Stimulated activated CD4-positive, alpha-beta T cell treated with anti-CD3 and anti-CD28 coated beads, Interleukin-12 subunit alpha, Interleukin-12 subunit beta, amount 100 ng/mL, for 4 hours (primary cell): ENCODE data around the gene FAM184A.
"Not testable (repeated sequence)": the region's sequence is repeated elsewhere in the genome, so short reads cannot be mapped to it uniquely, and the experiment has no call there.

ENCODE experiments used
- DNase-seq: peaks from one replicate; pipeline ENCODE4 v3.0.0-alpha.2; 2020

Gene FAM184A

GRCh38 chr6:119009266-119009665, 69.2 kb downstream of the FAM184A start:
- not testable (repeated sequence) for DNase-seq

DNA sequence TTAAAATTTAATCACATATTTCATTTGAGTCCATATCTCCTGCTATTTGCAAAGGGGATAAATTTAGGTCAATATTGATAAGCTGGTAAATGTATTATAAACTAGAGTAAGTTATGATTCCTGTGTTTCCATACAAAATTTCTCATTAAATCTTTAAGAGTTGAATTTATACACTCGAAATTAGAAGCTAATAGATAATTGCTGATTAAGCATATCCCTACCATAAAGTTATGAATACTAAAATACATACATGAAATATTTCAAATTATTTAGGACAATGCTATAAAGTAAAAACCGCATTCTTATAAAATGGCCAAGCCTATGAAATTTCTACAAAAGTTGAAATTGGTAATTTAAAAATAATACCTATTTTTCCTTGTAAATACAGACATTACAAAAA, 71.5 kb downstream of the FAM184A start:
- DNase-seq, result no peak

- DNase-seq, result no peak
These were observed 76.4 kb downstream of the FAM184A start for GRCh38 chr6:119002069-119002468.

DNA sequence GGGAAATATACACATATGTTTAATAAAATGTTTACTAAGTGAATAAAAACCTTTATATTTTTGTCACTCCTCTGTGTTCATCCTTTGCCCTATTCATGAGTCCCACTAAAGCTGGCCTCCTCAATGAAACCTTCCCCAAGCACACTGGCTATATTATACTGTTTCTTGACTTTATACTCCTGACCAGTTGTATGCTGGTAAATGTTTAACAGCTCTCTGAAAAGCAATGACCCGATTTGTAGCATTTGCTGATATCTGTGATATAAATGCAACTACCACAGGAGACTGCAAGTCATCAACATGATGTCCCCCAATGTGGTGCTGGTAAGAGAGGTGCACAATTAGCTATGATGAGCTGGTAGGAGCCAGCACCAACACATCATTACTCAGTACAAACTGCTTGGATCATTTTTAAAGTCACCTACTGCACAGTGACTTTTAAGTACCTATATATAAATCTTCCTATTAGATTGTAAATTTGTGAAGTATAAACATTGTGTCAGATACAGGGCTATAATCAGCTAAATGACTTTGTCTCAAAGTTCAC, 78.9 kb downstream of the FAM184A start:
- no peak for DNase-seq

GRCh38 chr6:118997426-118997825, 81.0 kb downstream of the FAM184A start:
- not testable (repeated sequence) for DNase-seq

DNA sequence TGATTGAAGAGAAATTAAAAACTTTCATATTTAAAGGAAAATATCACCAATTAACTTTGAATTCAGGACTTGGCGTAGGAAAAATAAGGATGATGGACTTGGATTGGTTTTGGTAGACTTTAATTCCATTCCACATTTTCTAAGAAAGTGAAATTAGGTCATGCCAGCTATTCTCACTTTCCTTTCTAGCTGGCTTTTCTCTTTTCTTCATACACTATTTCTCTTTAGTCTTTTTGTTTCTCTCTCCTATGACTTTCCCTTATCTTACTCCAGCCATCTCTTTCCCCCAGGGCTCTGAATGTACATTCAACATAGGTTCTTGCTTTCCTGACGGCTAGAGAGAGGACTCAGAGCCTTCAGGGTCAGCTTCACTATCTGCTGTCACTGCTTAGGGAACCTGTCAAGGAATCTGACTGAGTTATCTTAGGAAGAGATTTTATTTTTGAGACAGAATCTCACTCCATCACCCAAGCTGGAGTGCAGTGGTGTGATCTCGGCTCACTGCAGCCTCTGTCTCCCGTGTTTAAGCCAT, 82.1 kb downstream of the FAM184A start:
- no peak for DNase-seq

DNA sequence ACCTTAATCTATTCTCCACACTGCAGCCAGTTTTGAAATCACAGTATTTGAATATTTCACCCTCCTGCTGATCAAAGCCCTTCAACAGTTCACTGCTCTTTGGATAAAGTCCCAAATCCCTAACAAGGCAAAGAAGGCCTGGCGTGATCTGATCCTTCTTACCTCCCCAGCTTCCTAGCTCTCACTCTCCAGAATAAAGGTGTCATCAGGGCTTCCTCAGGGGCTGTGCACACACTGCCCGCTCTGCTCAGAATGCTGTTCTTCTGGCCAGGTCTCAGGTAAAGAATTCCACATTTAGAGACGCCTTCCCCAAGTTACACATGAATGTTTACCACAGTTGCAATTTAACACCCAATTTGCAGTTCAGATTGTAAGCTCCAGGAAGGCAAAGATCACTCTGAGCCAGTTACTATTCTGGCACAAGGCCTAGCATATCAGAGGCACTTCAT, 84.6 kb downstream of the FAM184A start:
- no peak for DNase-seq

GRCh38 chr6:118993358-118993757, 85.1 kb downstream of the FAM184A start:
- DNase-seq, result no peak

DNA sequence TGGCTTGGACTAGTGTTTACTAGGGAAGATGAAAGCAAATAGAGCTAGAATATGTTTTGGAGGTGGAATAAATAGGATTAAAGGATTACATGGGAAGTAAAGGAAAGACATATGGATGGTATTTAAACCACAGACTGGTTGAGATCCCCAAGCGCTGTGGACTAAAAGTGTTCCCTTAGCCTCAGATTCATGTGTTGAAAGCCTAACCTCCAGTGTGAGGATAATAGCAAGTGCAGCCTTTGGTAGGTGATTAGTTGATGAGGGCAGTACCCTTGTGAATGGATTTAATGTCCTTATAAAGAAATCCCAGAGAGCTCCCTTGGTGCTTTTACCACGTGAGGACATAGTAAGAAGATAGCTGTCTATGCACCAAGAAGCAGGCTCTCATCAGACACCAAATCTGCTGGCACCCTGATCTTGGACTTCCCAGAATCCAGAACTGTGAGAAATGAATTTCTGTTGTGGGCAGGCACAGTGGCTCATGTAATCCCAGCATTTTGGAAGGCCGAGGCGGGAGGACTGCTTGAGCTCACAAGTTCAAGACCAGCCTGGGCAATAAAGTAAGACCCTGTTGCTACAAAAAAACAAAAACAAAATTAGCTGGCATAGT, 86.2 kb downstream of the FAM184A start:
- DNase-seq, result no peak

- no peak for DNase-seq
These were observed 92.2 kb downstream of the FAM184A start for GRCh38 chr6:118986312-118986711.

GRCh38 chr6:118985123-118985830, 93.2 kb downstream of the FAM184A start:
- DNase-seq, result no peak

DNA sequence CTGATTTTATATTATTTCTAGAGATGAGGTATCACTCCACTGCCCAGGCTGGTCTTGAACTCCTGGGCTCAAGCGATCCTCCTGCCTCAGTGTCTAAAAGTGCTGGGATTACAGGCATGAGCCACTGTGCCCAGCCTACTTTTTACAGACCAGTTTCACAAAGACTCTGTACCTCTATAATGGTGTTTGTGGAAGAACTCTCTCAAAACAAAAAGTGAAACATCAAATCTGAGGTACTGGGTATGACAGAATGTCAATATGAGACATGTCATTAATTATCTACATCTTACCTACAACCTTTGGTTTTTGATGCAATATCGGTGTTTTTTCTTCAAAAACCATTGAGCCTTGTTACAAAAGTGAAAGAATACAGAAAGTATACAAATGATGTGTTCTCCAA, 94.1 kb downstream of the FAM184A start:
- no peak for DNase-seq

- no peak for DNase-seq
These were observed 95.9 kb downstream of the FAM184A start for GRCh38 chr6:118982575-118982911.

DNA sequence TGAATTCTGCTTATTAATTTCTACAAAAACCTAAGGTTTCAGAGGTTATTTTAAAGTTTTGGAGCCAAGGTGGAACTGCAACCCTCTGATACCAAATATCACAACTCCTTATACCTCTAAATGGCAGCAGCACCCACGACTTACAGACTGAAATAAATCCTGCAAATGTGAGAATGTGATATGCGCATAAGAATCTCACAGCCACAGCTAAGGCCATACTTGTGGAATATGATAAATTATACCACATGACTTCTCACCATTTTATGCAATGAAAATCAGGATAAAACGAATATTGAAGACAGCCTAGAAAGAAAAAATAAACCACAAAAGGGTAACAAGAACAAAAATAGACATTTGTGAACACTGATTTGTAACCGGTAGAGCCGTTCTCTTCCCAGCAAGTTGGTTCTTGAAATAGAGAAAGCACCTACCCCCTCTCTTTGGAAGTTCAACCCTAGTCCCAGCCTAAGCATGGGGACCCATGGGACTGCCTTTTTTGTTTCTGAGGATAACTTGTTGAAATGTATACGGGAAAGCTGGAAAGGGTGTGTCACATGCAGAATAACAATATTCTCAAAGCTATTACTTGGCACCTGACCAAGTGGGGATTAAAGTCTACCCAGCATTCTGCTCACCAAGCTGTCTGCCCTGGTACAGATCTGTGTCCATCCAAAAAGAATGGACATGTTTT, 96.4 kb downstream of the FAM184A start:
- DNase-seq, result no peak

DNA sequence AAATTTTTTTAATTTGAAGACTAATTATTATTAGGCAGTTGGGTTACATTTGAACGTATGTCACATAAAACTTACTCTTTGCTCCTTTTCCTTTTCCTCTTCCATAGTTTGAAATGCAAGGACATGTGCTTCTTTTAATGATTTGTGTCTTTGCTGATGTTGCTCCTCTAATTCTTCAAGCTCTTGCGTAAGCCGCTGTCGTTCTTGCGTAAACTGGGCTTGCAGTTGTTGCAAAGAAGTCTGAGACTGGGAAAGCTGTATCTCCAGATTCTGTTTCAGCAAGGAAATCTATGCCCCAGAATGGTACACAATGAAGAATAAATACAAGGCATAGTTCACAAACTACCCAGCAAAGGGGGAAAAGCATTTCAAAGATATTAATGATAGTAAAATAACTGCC, 98.4 kb downstream of the FAM184A start:
- DNase-seq, result no peak

DNA sequence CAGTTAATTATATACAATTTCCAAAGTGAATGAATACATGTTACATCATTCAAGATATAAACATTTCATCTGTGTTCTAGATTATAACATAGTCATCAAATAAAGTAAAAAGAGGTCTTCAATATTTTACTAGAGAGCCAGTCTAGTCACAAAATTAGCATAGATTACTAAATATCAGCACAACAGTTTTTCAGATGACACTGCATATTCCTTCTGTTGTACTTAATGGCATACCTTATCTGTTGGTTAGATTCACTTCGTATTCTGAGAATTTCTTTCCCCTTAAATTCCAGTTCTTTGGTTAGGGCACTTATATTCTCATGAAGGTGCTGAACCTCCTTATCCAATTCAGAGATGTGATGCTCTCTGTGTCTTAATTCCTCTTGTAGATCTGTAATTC, 103.7 kb downstream of the FAM184A start:
- no peak for DNase-seq

GRCh38 chr6:118971682-118972081, 106.8 kb downstream of the FAM184A start:
- DNase-seq, result no peak

- no peak for DNase-seq
These were observed 107.6 kb downstream of the FAM184A start for GRCh38 chr6:118970866-118971265.

GRCh38 chr6:118968416-118968815, 110.0 kb downstream of the FAM184A start:
- DNase-seq, result no peak

- DNase-seq, result no peak
These were observed 111.2 kb downstream of the FAM184A start for GRCh38 chr6:118967239-118967638.

GRCh38 chr6:118965843-118966370, 112.6 kb downstream of the FAM184A start:
- DNase-seq, result no peak

- no peak for DNase-seq
These were observed 113.1 kb downstream of the FAM184A start for GRCh38 chr6:118965371-118965770.

GRCh38 chr6:118963003-118963402, 115.5 kb downstream of the FAM184A start:
- no peak for DNase-seq
